BJ (cell line): ENCODE results near the gene LIN52. TPM values are rescaled to one million over a fixed set of nuclear protein-coding genes. Genes with fewer than 3 reads are reported as not detected.

ENCODE experiments used
- CTCF ChIA-PET: fragments of 350-600 bp; formaldehyde crosslinking; extraction: SDS; loops from one replicate; lab custom pipeline; 2021; ENCODE audit warnings: antibody characterized with exemption, inconsistent platforms; lab: Yijun Ruan, JAX
- POLR2A ChIA-PET: fragments of 300-600 bp; sonication (Branson Sonifier 250); formaldehyde crosslinking; extraction: SDS; loops from one replicate; lab custom pipeline; 2021; ENCODE audit warnings: antibody characterized with exemption; lab: Charles Lee
- DNase-seq: peaks from one replicate; pipeline ENCODE4 v3.0.0-alpha.2; 2011; ENCODE audit warnings: low read depth
- H3K27me3 ChIP-seq: 2 replicates; pipeline ENCODE4 v1.6.0; 2011; ENCODE audit warnings: low read length; ENCODE audit not compliant: control insufficient read depth, insufficient read depth
- H3K36me3 ChIP-seq: 2 replicates; pipeline ENCODE4 v1.5.1; 2011; ENCODE audit warnings: low read length; ENCODE audit not compliant: control insufficient read depth, insufficient read depth
- H3K4me3 ChIP-seq: 2 replicates; pipeline ENCODE4 v1.5.1; 2011; ENCODE audit warnings: low read depth, mild to moderate bottlenecking, control low read depth, low read length
- CTCF ChIP-seq: IDR thresholded peaks from 2 replicates; pipeline ENCODE4 v1.5.1; 2011; ENCODE audit warnings: low read depth, mild to moderate bottlenecking, control low read depth, inconsistent platforms, low read length, moderate library complexity; ENCODE audit not compliant: insufficient read depth
- polyA plus RNA-seq: library from polyadenylated mRNA; depleted of rRNA; stranded (reverse); fragments of >200 nt; gene quantifications from 2 replicates; pipeline ENCODE4 v1.2.3, GENCODE V29; 2011

The LIN52 gene
- polyA plus RNA-seq, 1 experiment: 7.4 TPM

- DNase-seq: no peak
- Histone ChIP-seq H3K4me3 (no peak overlapping the region), H3K36me3 (peaks cover 1% of the 10 kb centered on the region), H3K27me3 (peaks cover 3% of the 10 kb centered on the region; the same call in 1 of the 2 replicates)
- TF ChIP-seq CTCF: no peak
- ChIA-PET CTCF (interaction anchor here (0.7 to 4.4 kb wide), 4 partner anchors 8 to 575 kb away, joined by 3 to 18 read pairs (median 8); no protein-coding TSS in a partner anchor), POLR2A (no interaction called here)
Observed at GRCh38 chr14:74207943-74208342, 123.2 kb downstream of the LIN52 start.

DNA sequence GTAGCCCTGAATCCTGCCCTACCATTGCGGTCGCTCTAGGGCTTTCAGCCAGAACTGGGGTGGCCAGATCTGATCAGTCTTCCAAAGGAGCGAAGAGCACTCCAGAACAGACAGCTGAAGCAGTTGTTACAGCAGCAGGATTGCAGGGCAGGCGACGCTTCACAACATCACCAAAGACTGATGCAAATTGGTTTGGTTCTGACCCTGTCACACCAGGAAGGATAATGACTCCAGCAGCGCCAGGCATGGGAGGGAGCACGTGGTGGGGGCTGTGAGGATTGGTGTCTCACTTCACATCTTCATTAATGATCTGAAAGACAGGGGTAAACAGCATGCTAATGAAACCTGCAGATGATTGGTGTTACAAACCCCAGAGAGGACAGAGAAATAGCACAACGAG is 123.9 kb downstream of the LIN52 start:
- peaks cover 4% of the 10 kb centered on the region for H3K27me3 ChIP-seq
- CTCF ChIA-PET: interaction anchor here (0.7 to 4.4 kb wide), 4 partner anchors 8 to 95 kb away, joined by 3 to 18 read pairs (median 8); no protein-coding TSS in a partner anchor
- DNase-seq: no peak
- TF ChIP-seq CTCF: no peak
- POLR2A ChIA-PET: no interaction called here
- H3K36me3 ChIP-seq: no peaks in the 10 kb centered on the region
- no peak overlapping the region for H3K4me3 ChIP-seq

DNA sequence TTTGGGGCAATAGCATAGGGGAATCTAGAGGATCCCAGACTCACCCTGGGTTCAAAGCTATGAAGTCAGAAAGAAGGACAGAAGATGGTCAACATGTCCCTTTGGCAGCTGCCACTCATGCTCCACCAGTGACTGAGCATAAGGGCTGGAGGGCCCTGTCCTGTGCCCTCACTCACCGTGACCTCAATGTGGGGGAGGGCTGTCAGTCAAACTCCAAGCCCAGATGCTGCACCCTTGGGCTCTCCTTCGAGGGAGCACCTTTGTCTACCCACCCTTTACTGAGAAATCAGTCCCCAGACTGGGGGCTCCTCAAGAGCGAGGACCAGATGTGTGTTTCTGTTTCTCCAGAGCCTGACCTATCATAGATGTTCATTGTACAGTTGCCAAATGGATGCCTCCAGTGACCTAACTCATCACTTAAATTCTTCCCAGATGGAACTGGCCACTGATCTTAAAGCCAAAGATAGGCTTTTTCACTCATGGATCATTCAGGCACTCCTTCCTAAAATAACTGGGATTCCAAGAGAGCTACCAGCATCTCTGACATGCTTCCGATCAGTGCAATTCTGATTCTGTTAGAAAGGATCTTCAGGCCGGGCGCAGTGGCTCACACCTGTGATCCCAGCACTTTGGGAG is 127.3 kb downstream of the LIN52 start:
- DNase-seq: no peak
- Histone ChIP-seq H3K27me3 (peaks cover 11% of the 10 kb centered on the region), H3K4me3 (no peak overlapping the region), H3K36me3 (no peaks in the 10 kb centered on the region)
- ChIA-PET CTCF (interaction anchor here (0.8 kb wide), 1 partner anchor 9 kb away, joined by 3 read pairs; no protein-coding TSS in a partner anchor), POLR2A (no interaction called here)
- TF ChIP-seq CTCF: no peak

DNA sequence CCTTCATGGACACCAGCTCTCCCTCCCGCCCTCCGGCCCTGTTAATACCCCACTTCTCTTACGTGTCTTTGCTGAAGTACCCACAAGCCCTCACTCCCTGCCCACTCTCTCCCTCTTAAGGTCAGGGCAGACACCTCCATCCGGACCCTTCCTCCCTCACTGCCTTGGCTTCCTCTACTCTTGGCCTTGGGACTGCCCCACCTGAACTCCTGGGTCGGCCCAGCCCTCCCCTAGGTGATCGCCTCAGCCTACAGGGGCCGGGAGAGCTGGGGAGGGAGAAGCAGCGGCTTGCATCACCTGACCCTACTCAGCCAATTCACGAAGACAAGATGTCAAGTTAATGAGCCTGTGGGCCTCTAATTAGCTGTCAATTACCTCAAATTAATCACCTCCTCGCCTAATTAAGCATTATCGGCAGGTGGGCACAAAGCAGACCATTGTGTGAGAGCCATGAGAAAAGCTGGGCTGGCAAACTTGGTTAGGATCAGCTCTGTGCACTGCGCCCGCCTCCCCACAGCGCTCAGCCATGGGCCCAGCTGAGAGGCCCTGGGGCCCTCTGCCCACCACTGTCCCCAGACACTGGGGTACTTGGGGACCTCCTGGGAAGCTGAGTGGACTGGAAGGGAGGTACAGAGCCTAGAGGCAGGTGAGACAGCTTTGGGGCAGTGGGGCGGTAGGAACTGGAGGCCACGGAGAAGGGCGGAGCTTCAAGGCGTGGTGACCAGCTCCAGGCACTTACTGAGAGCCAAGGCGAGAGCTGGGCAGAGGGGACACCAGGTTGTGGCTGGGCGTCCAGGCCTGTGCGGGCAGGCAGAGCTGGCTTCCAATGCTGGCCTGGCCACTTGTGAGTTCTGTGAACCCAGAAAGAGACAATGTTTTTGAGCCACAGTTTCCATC is 129.4 kb downstream of the LIN52 start:
- Histone ChIP-seq H3K27me3 (peaks cover 15% of the 10 kb centered on the region), H3K4me3 (no peak overlapping the region), H3K36me3 (no peaks in the 10 kb centered on the region)
- CTCF ChIA-PET: no interaction called here
- POLR2A ChIA-PET: no interaction called here
- TF ChIP-seq CTCF: no peak
- no peak for DNase-seq

- no peak for DNase-seq
- Histone ChIP-seq H3K27me3 (peaks cover 26% of the 10 kb centered on the region), H3K36me3 (no peaks in the 10 kb centered on the region), H3K4me3 (no peak overlapping the region)
- ChIA-PET CTCF (interaction anchor here (0.9 to 2.4 kb wide), 10 partner anchors 9 to 78 kb away, joined by 3 to 12 read pairs (median 4); no protein-coding TSS in a partner anchor), POLR2A (no interaction called here)
- no peak for TF ChIP-seq CTCF
Observed at GRCh38 chr14:74216671-74217070, 131.9 kb downstream of the LIN52 start.
